Measurements from ENCODE around the gene PRKN.

DNA sequence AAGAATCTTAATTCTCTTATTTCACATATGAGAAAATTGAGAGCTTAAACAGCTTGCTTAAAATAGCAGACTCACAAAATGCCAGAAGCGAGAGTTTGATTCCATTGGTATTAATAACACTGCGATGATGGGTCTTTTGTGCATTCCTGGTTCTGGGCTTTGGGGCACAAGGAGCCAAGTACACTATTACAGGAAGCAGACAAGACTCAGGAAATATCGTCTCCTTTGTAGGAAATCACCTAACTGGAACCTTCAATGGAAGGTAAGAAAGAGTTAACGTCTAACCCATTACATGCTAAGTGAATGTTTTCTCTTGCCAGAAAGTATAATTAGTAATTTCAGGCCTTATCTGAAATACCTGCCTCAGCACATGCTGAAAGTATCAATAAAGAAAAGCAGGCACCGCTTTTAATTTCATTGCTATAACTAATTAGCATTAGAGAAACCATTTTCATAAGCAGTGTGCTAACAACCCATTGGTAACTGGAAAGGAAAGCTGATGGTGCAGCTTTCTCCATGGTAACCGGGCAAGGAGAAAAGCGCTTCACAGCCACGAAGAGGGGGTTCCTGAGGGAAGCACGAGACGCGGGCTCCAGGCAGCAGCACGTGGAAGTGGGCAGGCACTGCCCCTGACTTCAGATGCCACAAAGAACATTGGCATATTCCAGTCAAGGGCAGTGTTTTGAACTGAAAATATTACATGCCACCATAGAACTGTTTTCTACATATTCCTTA, 1247.0 kb downstream of the PRKN start:
- no peak for TF ChIP-seq CTCF (tag by site-specific recombination; IDR thresholded peaks at IDR 0.05)
- no peak for TF ChIP-seq ZNF19 (tag by site-specific recombination; IDR thresholded peaks at IDR 0.05; ENCODE audit: low read depth)
